ENCODE data around the gene PLA2G4B. TPM values are rescaled to one million over a fixed set of nuclear protein-coding genes. Genes with fewer than 3 reads are reported as not detected.

The PLA2G4B gene
- total RNA-seq, 1 experiment from 2014 or later: 4.7 TPM

DNA sequence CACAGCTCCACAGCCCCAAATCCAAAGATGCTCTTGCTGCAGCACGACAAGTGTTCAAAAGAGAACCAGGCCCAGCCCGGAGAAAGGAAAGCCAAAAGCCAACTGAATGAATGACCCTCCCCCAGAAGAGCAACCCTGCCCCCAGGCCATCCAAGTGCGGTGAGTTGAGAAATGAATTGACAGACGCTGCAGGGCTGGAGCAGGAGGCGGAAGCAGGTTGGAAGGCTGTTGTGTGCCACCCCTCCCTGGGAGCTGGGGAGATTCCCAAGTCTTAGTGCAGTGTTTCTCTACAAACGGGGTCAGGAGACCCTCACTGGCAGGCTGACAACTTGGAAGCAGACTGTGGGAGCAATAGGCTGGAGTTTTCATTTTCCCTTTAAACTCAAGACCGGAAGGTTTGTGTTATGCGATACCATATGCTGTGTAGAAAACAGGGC lies 58.7 kb downstream of the PLA2G4B start:
- CTCF ChIA-PET: no interaction called here

More for the DNA sequence above, 58.7 kb downstream of the PLA2G4B start:
- H3K27me3 ChIP-seq (ENCODE audit: control insufficient read depth, insufficient read depth, low read length): no peaks in the 10 kb centered on the region
- ATAC-seq (no peak), DNase-seq (ENCODE audit: low read depth, low spot score) (no peak)
- peaks cover 10% of the 10 kb centered on the region for H3K4me1 ChIP-seq (ENCODE audit: control insufficient read depth, insufficient read depth, low read length)
- H3K9me3 ChIP-seq (ENCODE audit: control insufficient read depth, insufficient read depth, low read depth, low read length): no peaks in the 10 kb centered on the region
- H3K4me3 ChIP-seq (ENCODE audit: low read depth in 2 of 2, low read length in 2 of 2): no peak overlapping the region
- intact Hi-C loops (cut with micrococcal nuclease; ENCODE audit: unreplicated experiment): no loop called here
- peaks cover 7% of the 10 kb centered on the region for H3K36me3 ChIP-seq (ENCODE audit: control insufficient read depth, insufficient read depth, low read length)
- no TSS peak for BruUV-seq (replicated peaks)
- in situ Hi-C loops (cut with HindIII; ENCODE audit: low pct_unique_long_range_greater_than_20kb, low sequenced_read_pairs): no loop called here
- POLR2A ChIA-PET: interaction anchor here (0.6 kb wide), 1 partner anchor 13 kb away, joined by 3 read pairs; no protein-coding TSS in a partner anchor
- TF ChIP-seq SIN3A (IDR thresholded peaks at IDR 0.05; ENCODE audit: borderline replicate concordance, insufficient read depth, low read depth, low read length): no peak
- TF ChIP-seq, protein P1, sequence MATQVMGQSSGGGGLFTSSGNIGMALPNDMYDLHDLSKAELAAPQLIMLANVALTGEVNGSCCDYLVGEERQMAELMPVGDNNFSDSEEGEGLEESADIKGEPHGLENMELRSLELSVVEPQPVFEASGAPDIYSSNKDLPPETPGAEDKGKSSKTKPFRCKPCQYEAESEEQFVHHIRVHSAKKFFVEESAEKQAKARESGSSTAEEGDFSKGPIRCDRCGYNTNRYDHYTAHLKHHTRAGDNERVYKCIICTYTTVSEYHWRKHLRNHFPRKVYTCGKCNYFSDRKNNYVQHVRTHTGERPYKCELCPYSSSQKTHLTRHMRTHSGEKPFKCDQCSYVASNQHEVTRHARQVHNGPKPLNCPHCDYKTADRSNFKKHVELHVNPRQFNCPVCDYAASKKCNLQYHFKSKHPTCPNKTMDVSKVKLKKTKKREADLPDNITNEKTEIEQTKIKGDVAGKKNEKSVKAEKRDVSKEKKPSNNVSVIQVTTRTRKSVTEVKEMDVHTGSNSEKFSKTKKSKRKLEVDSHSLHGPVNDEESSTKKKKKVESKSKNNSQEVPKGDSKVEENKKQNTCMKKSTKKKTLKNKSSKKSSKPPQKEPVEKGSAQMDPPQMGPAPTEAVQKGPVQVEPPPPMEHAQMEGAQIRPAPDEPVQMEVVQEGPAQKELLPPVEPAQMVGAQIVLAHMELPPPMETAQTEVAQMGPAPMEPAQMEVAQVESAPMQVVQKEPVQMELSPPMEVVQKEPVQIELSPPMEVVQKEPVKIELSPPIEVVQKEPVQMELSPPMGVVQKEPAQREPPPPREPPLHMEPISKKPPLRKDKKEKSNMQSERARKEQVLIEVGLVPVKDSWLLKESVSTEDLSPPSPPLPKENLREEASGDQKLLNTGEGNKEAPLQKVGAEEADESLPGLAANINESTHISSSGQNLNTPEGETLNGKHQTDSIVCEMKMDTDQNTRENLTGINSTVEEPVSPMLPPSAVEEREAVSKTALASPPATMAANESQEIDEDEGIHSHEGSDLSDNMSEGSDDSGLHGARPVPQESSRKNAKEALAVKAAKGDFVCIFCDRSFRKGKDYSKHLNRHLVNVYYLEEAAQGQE (IDR thresholded peaks at IDR 0.05; ENCODE audit: insufficient read depth in 1 of 2, low read depth in 2 of 2, low read length in 1 of 2): no peak
- TF ChIP-seq POLR2AphosphoS5 (IDR thresholded peaks at IDR 0.05; ENCODE audit: low read depth, low read length): no peak
- no peak for TF ChIP-seq TCF7L2 (IDR thresholded peaks at IDR 0.05; ENCODE audit: low read depth, low read length)
- no peak overlapping the region for H3K27ac ChIP-seq (ENCODE audit: low read length)

Small RNAs within 50 kb of the gene (microRNA-seq; reads per million reads assigned to microRNA genes)
- gene MIR4310 (ENCODE audit: unreplicated experiment): not detected

Other genes with a start within 250 kb of the PLA2G4B start
- gene MGA, start 178.4 kb upstream of the PLA2G4B start, total RNA-seq (2021; ENCODE audit: unreplicated experiment): 43.6 TPM
- 38.4 TPM for gene MAPKBP1, start 64.4 kb upstream of the PLA2G4B start, total RNA-seq (2021; ENCODE audit: unreplicated experiment)
- gene JMJD7, start 10.8 kb upstream of the PLA2G4B start, total RNA-seq (2021; ENCODE audit: unreplicated experiment): 13.2 TPM
- gene SPTBN5, start 55.2 kb downstream of the PLA2G4B start, total RNA-seq (2021; ENCODE audit: unreplicated experiment): 2.1 TPM
- gene EHD4, start 133.7 kb downstream of the PLA2G4B start, total RNA-seq (2021; ENCODE audit: unreplicated experiment): 43.2 TPM
- gene PLA2G4E, start 182.2 kb downstream of the PLA2G4B start, total RNA-seq (2021; ENCODE audit: unreplicated experiment): not detected